B cell (primary cell): ENCODE results near the gene SLC35D2. TPM values are rescaled to one million over a fixed set of nuclear protein-coding genes. Genes with fewer than 3 reads are reported as not detected.
"Not testable (repeated sequence)": the region's sequence is repeated elsewhere in the genome, so short reads cannot be mapped to it uniquely, and the experiment has no call there.

ENCODE experiments used
- ATAC-seq: fragments of 200-7000 bp; cut with Tn5 transposase; one replicate; pipeline ENCODE4 v1.10.0; 2021; ENCODE audit warnings: low read depth, mild to moderate bottlenecking, moderate number of reproducible peaks, moderate library complexity
- CTCF ChIA-PET: fragments of 350-600 bp; sonication (Branson Sonifier 250); formaldehyde crosslinking; loops from one replicate; lab custom pipeline; 2021; ENCODE audit warnings: antibody characterized with exemption, inconsistent platforms; lab: Charles Lee
- POLR2A ChIA-PET: fragments of 350-600 bp; sonication (Branson Sonifier 250); formaldehyde crosslinking; loops from one replicate; lab custom pipeline; 2021; ENCODE audit warnings: antibody characterized with exemption; lab: Charles Lee
- DNase-seq: peaks from one replicate; pipeline ENCODE4 v3.0.0; 2013
- H2AFZ ChIP-seq: 2 replicates; pipeline ENCODE4 v1.6.1; 2012; ENCODE audit warnings: mild to moderate bottlenecking, low read depth, low read length; ENCODE audit not compliant: insufficient read depth, poor library complexity, severe bottlenecking
- H3K27ac ChIP-seq, 2 donors: 1 replicate in 1 of 2; 2 replicates in 1 of 2; pipeline ENCODE4 v1.5.1; 2012 to 2013; ENCODE audit warnings: low read length in 2 of 2, mild to moderate bottlenecking in 2 of 2, moderate library complexity in 1 of 2
- H3K27me3 ChIP-seq, 4 experiments: fragments of 200-600 bp in 1 of 4; sonication (generic) in 1 of 4; replicated peaks in 1 of 4; 1 replicate in 2 of 4; 2 replicates in 2 of 4; pipeline versions ENCODE4 v1.6.1 to v1.7.0; 2013 to 2016; ENCODE audit warnings: low read length in 3 of 4, mild to moderate bottlenecking in 2 of 4, mixed read lengths in 1 of 4, moderate library complexity in 1 of 4; ENCODE audit not compliant: insufficient read depth in 4 of 4, control insufficient read depth in 3 of 4; ENCODE audit errors: control extremely low read depth in 1 of 4
- H3K36me3 ChIP-seq, 2 experiments: replicated peaks in 1 of 2; 1 replicate in 1 of 2; 2 replicates in 1 of 2; pipeline versions ENCODE4 v1.6.1 to v1.7.1; 2013; ENCODE audit warnings: low read length in 1 of 2; ENCODE audit not compliant: insufficient read depth in 2 of 2, control insufficient read depth in 1 of 2; ENCODE audit errors: control extremely low read depth in 1 of 2, extremely low read depth in 1 of 2
- H3K4me1 ChIP-seq, 2 donors: fragments of 200-600 bp in 1 of 2; sonication (generic) in 1 of 2; 1 replicate in 1 of 2; 2 replicates in 1 of 2; pipeline versions ENCODE4 v1.5.1 to v1.6.1; 2013 to 2017; ENCODE audit warnings: low read length in 2 of 2; ENCODE audit not compliant: control insufficient read depth in 2 of 2, insufficient read depth in 2 of 2
- H3K4me2 ChIP-seq: replicated peaks from 2 replicates; pipeline ENCODE3; 2012; ENCODE audit warnings: mild to moderate bottlenecking, low read depth, low read length; ENCODE audit not compliant: poor library complexity, severe bottlenecking
- H3K4me3 ChIP-seq, 5 experiments: fragments of 200-600 bp in 1 of 5; sonication (generic) in 1 of 5; 1 replicate in 3 of 5; 2 replicates in 2 of 5; pipeline versions ENCODE4 v1.5.1 to v1.7.0; 2011 to 2016; ENCODE audit warnings: low read length in 4 of 5, mild to moderate bottlenecking in 4 of 5, low read depth in 2 of 5, control low read depth in 1 of 5, moderate library complexity in 1 of 5; ENCODE audit not compliant: insufficient read depth in 1 of 5; ENCODE audit errors: control extremely low read depth in 1 of 5, extremely low read depth in 1 of 5
- H3K79me2 ChIP-seq: fragments of 200-600 bp; sonication (generic); one replicate; pipeline ENCODE4 v1.6.0; 2016; ENCODE audit warnings: low read length; ENCODE audit not compliant: control insufficient read depth, insufficient read depth
- H3K9ac ChIP-seq: fragments of 200-600 bp; sonication (generic); 2 replicates; pipeline ENCODE4 v1.6.1; 2017; ENCODE audit warnings: mild to moderate bottlenecking, low read length, moderate library complexity
- H3K9me3 ChIP-seq, 3 donors: one replicate each; pipeline versions ENCODE4 v1.6.1 to v1.7.1; 2013; ENCODE audit warnings: low read length in 2 of 3; ENCODE audit not compliant: control insufficient read depth in 2 of 3, insufficient read depth in 1 of 3; ENCODE audit errors: control extremely low read depth in 1 of 3
- H4K20me1 ChIP-seq: 2 replicates; pipeline ENCODE4 v1.6.0; 2012; ENCODE audit warnings: mild to moderate bottlenecking, low read length; ENCODE audit not compliant: insufficient read depth, control insufficient read depth, poor library complexity, severe bottlenecking
- H3K27ac Mint-ChIP-seq: one replicate; pipeline ENCODE4 v1.8.0; 2021; ENCODE audit warnings: mixed read lengths
- H3K27me3 Mint-ChIP-seq: one replicate; pipeline ENCODE4 v1.8.0; 2021; ENCODE audit warnings: mixed read lengths
- H3K4me1 Mint-ChIP-seq: one replicate; pipeline ENCODE4 v1.8.0; 2021; ENCODE audit warnings: mixed read lengths
- H3K4me3 Mint-ChIP-seq: one replicate; pipeline ENCODE4 v1.8.0; 2021; ENCODE audit warnings: mixed read lengths
- H3K9me3 Mint-ChIP-seq: one replicate; pipeline ENCODE4 v1.8.0; 2022; ENCODE audit warnings: mixed read lengths; ENCODE audit not compliant: insufficient read depth
- CTCF ChIP-seq: fragments of 200-600 bp; IDR thresholded peaks from one replicate; pipeline ENCODE4 v1.8.0; 2022; ENCODE audit warnings: antibody characterized with exemption, mild to moderate bottlenecking
- EZH2 ChIP-seq: IDR thresholded peaks from 2 replicates; pipeline ENCODE4 v1.6.1; 2012; ENCODE audit warnings: borderline replicate concordance, low read depth, mild to moderate bottlenecking, moderate library complexity, low read length; ENCODE audit not compliant: insufficient read depth, poor library complexity, severe bottlenecking
- WGBS: methylation state at CpG from one replicate; pipeline ENCODE4 v1.1.5; 2013; ENCODE audit warnings: missing lambda C conversion rate; ENCODE audit not compliant: insufficient coverage; 5-methylcytosine and 5-hydroxymethylcytosine counted together
- intact Hi-C: fragments of 100-400 bp; cut with micrococcal nuclease; formaldehyde crosslinking; loops from one replicate; pipeline ENCODE4 v1.10.0; 2022
- polyA plus RNA-seq: library from polyadenylated mRNA; depleted of rRNA; stranded (reverse); fragments of >200 nt; gene quantifications from 2 replicates; pipeline ENCODE4 v1.2.3, GENCODE V29; 2012
- total RNA-seq, 2 donors: library from RNA; stranded (reverse); fragments of 120-200 nt in 1 of 2; gene quantifications; 1 replicate in 1 of 2; 2 replicates in 1 of 2; pipeline versions ENCODE4 v1.2.3 to v1.2.4, GENCODE V29; 2013 to 2022

SLC35D2 gene
- total and polyA plus RNA-seq, 2 donors (not counting 1 experiment from before 2014, with no cell fraction given): 5.1 to 13.6 TPM

- 100% methylated on average over 2 of the region's 3 CpGs for WGBS
- intact Hi-C loops: no loop called here
- Histone ChIP-seq H3K4me3 (no peak overlapping the region), H3K9me3 (no peaks in the 10 kb centered on the region), H3K27ac (no peak overlapping the region), H3K4me1 (peaks cover 7% of the 10 kb centered on the region in 2 donors), H3K36me3 (no peaks in the 10 kb centered on the region), H3K79me2 (no peaks in the 10 kb centered on the region), H3K9ac (no peak overlapping the region), H2AFZ (no peak overlapping the region), H3K27me3 (peaks cover 0 to 4% (median 0%) of the 10 kb centered on the region in 4 experiments), H3K4me2 (no peak overlapping the region), H4K20me1 (no peaks in the 10 kb centered on the region)
- ChIA-PET CTCF (no interaction called here), POLR2A (no interaction called here)
- no peak for TF ChIP-seq CTCF
- Mint-ChIP-seq H3K4me1 (peaks cover 14% of the 10 kb centered on the region), H3K4me3 (no peak overlapping the region), H3K27me3 (no peaks in the 10 kb centered on the region), H3K9me3 (no peaks in the 10 kb centered on the region), H3K27ac (no peak overlapping the region)
- ATAC-seq (no peak), DNase-seq (no peak)
These were observed 5.3 kb downstream of the SLC35D2 start for GRCh38 chr9:96378187-96378586.

- POLR2A ChIA-PET: no interaction called here
- Histone ChIP-seq H4K20me1 (no peaks in the 10 kb centered on the region), H3K9me3 (no peaks in the 10 kb centered on the region), H3K9ac (no peak overlapping the region), H3K4me3 (no peak overlapping the region), H2AFZ (no peak overlapping the region), H3K27me3 (no peaks in the 10 kb centered on the region), H3K27ac (no peak overlapping the region), H3K4me2 (no peak overlapping the region), H3K4me1 (no peaks in the 10 kb centered on the region), H3K79me2 (no peaks in the 10 kb centered on the region), H3K36me3 (no peaks in the 10 kb centered on the region)
- Mint-ChIP-seq H3K4me3 (no peak overlapping the region), H3K4me1 (peaks cover 7% of the 10 kb centered on the region), H3K27me3 (no peaks in the 10 kb centered on the region), H3K9me3 (no peaks in the 10 kb centered on the region), H3K27ac (no peak overlapping the region)
- CTCF ChIA-PET: no interaction called here
- WGBS: over 99% methylated on average over 12 of the region's 13 CpGs
- ATAC-seq: no peak
- DNase-seq: no peak
- intact Hi-C loops: no loop called here
- TF ChIP-seq CTCF: no peak
- TF ChIP-seq EZH2: no peak
These were observed 6.3 kb downstream of the SLC35D2 start for GRCh38 chr9:96376891-96377874.

- H4K20me1 ChIP-seq, DNase-seq, H3K79me2 ChIP-seq, H3K9me3 Mint-ChIP-seq, H3K27me3 ChIP-seq, H3K4me2 ChIP-seq, CTCF ChIA-PET, POLR2A ChIA-PET, H3K36me3 ChIP-seq, H2AFZ ChIP-seq, H3K27ac Mint-ChIP-seq, H3K9ac ChIP-seq, H3K4me3 ChIP-seq, H3K27me3 Mint-ChIP-seq, H3K4me1 ChIP-seq, ATAC-seq, H3K4me1 Mint-ChIP-seq, H3K4me3 Mint-ChIP-seq, intact Hi-C loops, H3K27ac ChIP-seq, H3K9me3 ChIP-seq: not testable (repeated sequence)
- WGBS: 92% methylated on average over 5 of the region's 6 CpGs
These were observed 8.0 kb downstream of the SLC35D2 start for GRCh38 chr9:96375507-96375906.
